Stimulated activated CD8-positive, alpha-beta memory T cell treated with anti-CD3 and anti-CD28 coated beads, Interleukin-4, amount 100 ng/mL, for 4 hours (primary cell): ENCODE results near the gene PPM1B.
"Not testable (repeated sequence)": the region's sequence is repeated elsewhere in the genome, so short reads cannot be mapped to it uniquely, and the experiment has no call there.

Experiments used
- DNase-seq, 2 donors: peaks; one replicate each; pipeline ENCODE4 v3.0.0-alpha.2; 2020; ENCODE audit warnings: low read depth in 2 of 2, low spot score in 1 of 2

The PPM1B gene

GRCh38 chr2:44197816-44198215, 29.1 kb downstream of the PPM1B start:
- no peak for DNase-seq

GRCh38 chr2:44200011-44200410, 31.3 kb downstream of the PPM1B start:
- DNase-seq, result no peak

GRCh38 chr2:44200759-44201158, 32.1 kb downstream of the PPM1B start:
- DNase-seq, result no peak

- DNase-seq, result no peak
These were observed 33.0 kb downstream of the PPM1B start for GRCh38 chr2:44201648-44202165.

GRCh38 chr2:44203542-44203941, 34.9 kb downstream of the PPM1B start:
- no peak for DNase-seq

- DNase-seq, result no peak
These were observed 36.5 kb downstream of the PPM1B start for GRCh38 chr2:44205169-44205568.

GRCh38 chr2:44207102-44207501, 38.4 kb downstream of the PPM1B start:
- no peak for DNase-seq

GRCh38 chr2:44207648-44208047, 39.0 kb downstream of the PPM1B start:
- not testable (repeated sequence) for DNase-seq

GRCh38 chr2:44210362-44210761, 41.7 kb downstream of the PPM1B start:
- no peak for DNase-seq

GRCh38 chr2:44211183-44211582, 42.5 kb downstream of the PPM1B start:
- no peak for DNase-seq

GRCh38 chr2:44212302-44212701, 43.6 kb downstream of the PPM1B start:
- no peak for DNase-seq

GRCh38 chr2:44215827-44216226, 47.2 kb downstream of the PPM1B start:
- no peak for DNase-seq

GRCh38 chr2:44218771-44219170, 50.1 kb downstream of the PPM1B start:
- DNase-seq, result no peak

GRCh38 chr2:44226753-44227152, 58.1 kb downstream of the PPM1B start:
- no peak for DNase-seq

- DNase-seq, result no peak
These were observed 61.7 kb downstream of the PPM1B start for GRCh38 chr2:44230378-44230777.

- no peak for DNase-seq
These were observed 64.9 kb downstream of the PPM1B start for GRCh38 chr2:44233450-44234128.

GRCh38 chr2:44237221-44237620, 68.5 kb downstream of the PPM1B start:
- no peak for DNase-seq

- no peak for DNase-seq
These were observed 74.2 kb downstream of the PPM1B start for GRCh38 chr2:44242904-44243303.

- peak; percentile 2 to 12 for DNase-seq
These were observed 75.6 kb downstream of the PPM1B start for GRCh38 chr2:44244135-44244871.

GRCh38 chr2:44245083-44245861, 76.6 kb downstream of the PPM1B start:
- no peak for DNase-seq

- no peak for DNase-seq
These were observed 77.8 kb downstream of the PPM1B start for GRCh38 chr2:44246436-44246835.
